Parathyroid adenoma (tissue), 2 donors: ENCODE results near the gene GABRG1.

ENCODE experiments used
- H2AFZ ChIP-seq: fragments of 300-600 bp; sonication (generic); one replicate; pipeline ENCODE4 v1.7.0; 2017; ENCODE audit warnings: antibody characterized with exemption, mild to moderate bottlenecking
- H3K27ac ChIP-seq: fragments of 300-600 bp; sonication (generic); one replicate; pipeline ENCODE4 v1.7.0; 2017
- H3K27me3 ChIP-seq: fragments of 300-600 bp; sonication (generic); one replicate; pipeline ENCODE4 v1.7.0; 2017; ENCODE audit warnings: low read length; ENCODE audit not compliant: control insufficient read depth, insufficient read depth
- H3K36me3 ChIP-seq: fragments of 300-600 bp; sonication (generic); one replicate; pipeline ENCODE4 v1.7.0; 2017; ENCODE audit warnings: low read length; ENCODE audit not compliant: control insufficient read depth, insufficient read depth
- H3K4me1 ChIP-seq: fragments of 300-600 bp; sonication (generic); one replicate; pipeline ENCODE4 v1.7.0; 2017; ENCODE audit warnings: control low read depth
- H3K4me2 ChIP-seq: fragments of 300-600 bp; sonication (generic); one replicate; pipeline ENCODE4 v1.7.0; 2017; ENCODE audit warnings: low read length
- H3K4me3 ChIP-seq: fragments of 300-600 bp; sonication (generic); one replicate; pipeline ENCODE4 v1.7.0; 2017; ENCODE audit warnings: low read depth, low read length
- H3K79me2 ChIP-seq: fragments of 300-600 bp; sonication (generic); one replicate; pipeline ENCODE4 v1.7.0; 2017; ENCODE audit warnings: control low read depth
- H3K9ac ChIP-seq: fragments of 300-600 bp; sonication (generic); one replicate; pipeline ENCODE4 v1.7.0; 2017; ENCODE audit warnings: mild to moderate bottlenecking
- H3K9me3 ChIP-seq: fragments of 300-600 bp; sonication (generic); one replicate; pipeline ENCODE4 v1.7.0; 2017; ENCODE audit warnings: low read length; ENCODE audit not compliant: control insufficient read depth
- CTCF ChIP-seq: fragments of 300-600 bp; sonication (generic); IDR thresholded peaks from one replicate; pipeline ENCODE4 v1.7.0; 2017; ENCODE audit warnings: antibody characterized with exemption, mild to moderate bottlenecking
- donor health status: primary hyperparathyroidism.

The GABRG1 gene

GRCh38 chr4:46081674-46082073 is 42.2 kb downstream of the GABRG1 start:
- no peaks in the 10 kb centered on the region for H3K4me1 ChIP-seq
- no peak for TF ChIP-seq CTCF
- no peak overlapping the region for H3K9ac ChIP-seq
- no peaks in the 10 kb centered on the region for H3K36me3 ChIP-seq
- H3K4me3 ChIP-seq: no peak overlapping the region
- H3K4me2 ChIP-seq: no peak overlapping the region
- no peaks in the 10 kb centered on the region for H3K79me2 ChIP-seq
- H3K27me3 ChIP-seq: no peaks in the 10 kb centered on the region
- H3K9me3 ChIP-seq: no peaks in the 10 kb centered on the region
- H3K27ac ChIP-seq: no peak overlapping the region
- H2AFZ ChIP-seq: no peak overlapping the region

- Histone ChIP-seq H3K4me1 (no peaks in the 10 kb centered on the region), H3K4me2 (no peak overlapping the region), H3K27ac (no peak overlapping the region), H3K79me2 (no peaks in the 10 kb centered on the region), H3K27me3 (no peaks in the 10 kb centered on the region), H3K4me3 (no peak overlapping the region), H2AFZ (no peak overlapping the region), H3K36me3 (no peaks in the 10 kb centered on the region), H3K9ac (no peak overlapping the region), H3K9me3 (no peaks in the 10 kb centered on the region)
- no peak for TF ChIP-seq CTCF
These were observed 42.6 kb downstream of the GABRG1 start for GRCh38 chr4:46081248-46081647.

- no peaks in the 10 kb centered on the region for H3K36me3 ChIP-seq
- H3K27ac ChIP-seq: no peak overlapping the region
- H3K9ac ChIP-seq: no peak overlapping the region
- no peak overlapping the region for H3K4me2 ChIP-seq
- H3K27me3 ChIP-seq: no peaks in the 10 kb centered on the region
- no peaks in the 10 kb centered on the region for H3K79me2 ChIP-seq
- no peak for TF ChIP-seq CTCF
- no peak overlapping the region for H2AFZ ChIP-seq
- H3K4me1 ChIP-seq: no peaks in the 10 kb centered on the region
- no peaks in the 10 kb centered on the region for H3K9me3 ChIP-seq
- H3K4me3 ChIP-seq: no peak overlapping the region
These were observed 50.1 kb downstream of the GABRG1 start for GRCh38 chr4:46073778-46074177.

DNA sequence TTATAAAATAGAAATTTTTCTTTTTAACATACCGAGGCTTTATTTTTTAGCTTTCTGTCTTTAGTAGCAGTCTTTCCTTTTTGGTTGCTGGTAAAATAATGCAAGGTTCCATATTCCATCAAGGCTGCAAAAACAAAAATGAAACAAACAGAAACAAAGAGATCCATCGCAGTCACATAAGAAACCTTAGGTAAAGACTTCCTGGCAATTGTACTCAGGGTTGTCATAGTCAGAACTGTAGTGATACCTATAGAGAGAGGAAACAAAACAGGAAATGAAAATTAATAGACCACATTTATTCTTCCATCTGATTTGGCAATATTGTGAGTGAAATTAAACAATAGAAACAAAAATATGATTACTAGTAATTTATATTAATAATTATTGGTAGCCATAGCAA is 72.5 kb downstream of the GABRG1 start:
- no peaks in the 10 kb centered on the region for H3K9me3 ChIP-seq
- H3K4me1 ChIP-seq: no peaks in the 10 kb centered on the region
- no peak overlapping the region for H3K27ac ChIP-seq
- no peaks in the 10 kb centered on the region for H3K36me3 ChIP-seq
- H3K4me3 ChIP-seq: no peak overlapping the region
- no peak overlapping the region for H3K4me2 ChIP-seq
- H3K9ac ChIP-seq: no peak overlapping the region
- TF ChIP-seq CTCF: no peak
- no peak overlapping the region for H2AFZ ChIP-seq
- H3K79me2 ChIP-seq: no peaks in the 10 kb centered on the region
- no peaks in the 10 kb centered on the region for H3K27me3 ChIP-seq

- Histone ChIP-seq H3K4me3 (no peak overlapping the region), H2AFZ (no peak overlapping the region), H3K4me1 (no peaks in the 10 kb centered on the region), H3K27me3 (no peaks in the 10 kb centered on the region), H3K79me2 (no peaks in the 10 kb centered on the region), H3K9ac (no peak overlapping the region), H3K27ac (no peak overlapping the region), H3K36me3 (no peaks in the 10 kb centered on the region), H3K9me3 (no peaks in the 10 kb centered on the region), H3K4me2 (no peak overlapping the region)
- no peak for TF ChIP-seq CTCF
These were observed 91.8 kb downstream of the GABRG1 start for GRCh38 chr4:46032056-46032455.
